EH (cell line): ENCODE results near the gene ARMH2.
A peak's percentile ranks its signal among the peaks of the same experiment; 100 is the strongest.

ENCODE experiments used
- DNase-seq: peaks from one replicate; pipeline ENCODE4 v3.0.0-alpha.2; 2015; ENCODE audit warnings: low read depth

ARMH2 gene

GRCh38 chr6:24798740-24799540 lies at the start of gene ARMH2:
TSS of gene ARMH2 (minus strand) at chr6:24798917. CDS start at chr6:24798857, 60 bp downstream.
- DNase-seq, result peak; percentile 23

DNA sequence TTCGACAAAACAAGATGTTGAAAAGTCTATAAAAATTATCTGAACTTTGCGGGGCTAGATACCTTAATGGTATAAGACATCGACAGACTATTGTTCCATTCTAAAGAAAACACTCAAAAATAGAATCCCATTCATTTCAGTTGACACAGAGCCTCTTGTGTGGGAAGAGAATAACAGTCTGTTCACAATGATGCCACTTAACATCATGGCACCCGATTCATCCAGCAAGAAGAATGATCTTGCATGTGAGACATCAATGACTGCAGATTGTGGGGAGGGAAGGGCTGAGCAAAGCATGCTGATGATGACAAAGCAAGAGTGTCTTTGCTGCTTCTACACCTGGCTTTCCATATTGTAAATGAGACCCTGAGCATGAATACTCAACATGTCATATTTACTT lies 49.7 kb upstream of the ARMH2 start:
- DNase-seq, result no peak

DNA sequence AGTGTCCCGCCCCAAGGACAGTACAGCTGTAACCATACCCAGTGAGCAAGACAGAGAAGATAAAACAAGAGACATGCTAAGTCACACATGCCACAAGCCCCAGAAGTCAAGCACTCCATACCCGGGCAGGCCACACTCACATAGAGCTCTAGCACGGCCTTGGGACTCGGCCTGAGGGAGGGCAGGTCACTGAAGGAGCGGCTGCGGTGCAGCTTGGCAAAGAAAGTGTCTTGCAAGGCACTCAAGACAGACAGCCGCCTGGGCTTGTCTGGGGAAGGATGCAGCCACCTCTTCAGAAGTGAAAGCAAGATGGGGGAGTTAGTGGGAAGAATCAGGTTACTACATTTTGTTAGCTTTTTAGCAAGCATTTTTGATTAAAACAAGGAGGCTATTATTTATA lies 48.7 kb upstream of the ARMH2 start:
- no peak for DNase-seq

DNA sequence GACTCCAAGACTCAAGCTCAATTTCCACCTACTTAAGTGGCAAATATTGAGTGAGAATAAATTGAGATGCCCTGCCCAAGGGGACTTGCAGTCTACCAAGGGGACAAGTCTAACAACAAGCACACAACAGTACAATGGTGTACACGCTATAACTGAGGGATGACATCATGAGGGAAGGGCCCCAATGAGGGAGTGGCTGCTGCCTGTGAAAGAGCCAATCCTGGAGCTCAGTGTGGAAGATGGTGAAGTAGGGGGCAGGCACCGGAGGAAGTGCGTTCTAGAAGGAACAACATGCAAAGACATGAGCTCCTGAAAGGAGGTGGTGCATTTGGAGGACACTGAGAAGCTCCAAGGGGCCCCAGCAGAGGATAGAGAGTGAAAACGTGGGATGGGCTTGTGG lies 46.9 kb upstream of the ARMH2 start:
- no peak for DNase-seq

DNA sequence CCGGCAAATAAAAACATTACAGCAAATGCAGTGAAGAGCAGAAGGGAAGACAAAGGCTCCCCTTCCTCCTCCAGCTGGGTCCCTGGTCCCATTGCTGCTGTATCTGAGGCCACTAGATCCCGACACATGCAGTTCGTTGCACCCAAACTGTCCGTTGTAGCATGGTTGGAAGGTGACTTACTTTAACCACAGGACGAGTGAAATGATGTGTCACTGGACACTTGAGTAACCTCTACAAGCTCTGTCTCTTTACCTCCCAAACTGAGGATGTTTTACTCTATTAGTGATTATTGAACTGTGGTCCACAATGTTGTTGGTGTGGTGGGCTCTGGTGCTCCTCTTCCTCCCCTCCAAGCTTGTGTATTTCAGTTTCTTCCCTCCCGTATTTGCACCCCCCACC lies 46.2 kb upstream of the ARMH2 start:
- no peak for DNase-seq

DNA sequence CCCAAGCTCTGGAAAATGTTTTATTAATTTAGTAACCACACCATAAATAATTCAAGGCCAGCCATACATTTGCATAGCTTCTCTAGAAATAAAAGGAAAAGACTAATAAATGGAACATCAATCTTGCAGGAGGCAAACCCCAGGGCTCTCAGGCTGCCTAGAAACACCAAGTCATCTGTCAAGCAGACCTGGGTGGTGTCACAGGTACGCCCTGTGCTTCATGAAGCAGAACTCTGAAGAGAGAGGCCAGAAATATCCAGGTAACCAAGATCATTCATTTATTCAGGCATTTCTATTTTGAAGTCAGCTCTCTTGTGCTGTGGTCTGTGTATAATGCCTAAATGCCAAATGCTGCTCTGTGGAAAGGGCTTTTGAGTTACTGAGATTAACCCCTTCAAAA lies 45.3 kb upstream of the ARMH2 start:
- no peak for DNase-seq

DNA sequence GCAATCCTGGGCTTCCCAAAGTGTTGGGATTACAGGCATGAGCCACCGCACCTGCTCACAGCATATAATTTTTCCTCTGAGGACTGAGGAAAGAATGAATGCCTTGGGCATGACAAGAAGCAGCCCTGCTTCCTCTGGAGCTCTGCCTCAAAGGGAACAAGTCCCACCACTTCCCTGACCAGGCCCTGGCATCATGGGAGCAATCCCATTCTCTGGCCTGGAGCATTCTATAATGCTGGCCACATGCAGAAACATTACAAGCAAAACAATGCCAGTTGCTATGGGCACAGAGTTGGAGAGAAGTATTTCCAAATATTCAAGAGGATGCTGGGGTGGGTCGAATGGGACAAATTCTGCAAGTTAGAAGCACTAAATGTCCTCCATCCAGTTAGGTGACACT lies 41.5 kb upstream of the ARMH2 start:
- no peak for DNase-seq

DNA sequence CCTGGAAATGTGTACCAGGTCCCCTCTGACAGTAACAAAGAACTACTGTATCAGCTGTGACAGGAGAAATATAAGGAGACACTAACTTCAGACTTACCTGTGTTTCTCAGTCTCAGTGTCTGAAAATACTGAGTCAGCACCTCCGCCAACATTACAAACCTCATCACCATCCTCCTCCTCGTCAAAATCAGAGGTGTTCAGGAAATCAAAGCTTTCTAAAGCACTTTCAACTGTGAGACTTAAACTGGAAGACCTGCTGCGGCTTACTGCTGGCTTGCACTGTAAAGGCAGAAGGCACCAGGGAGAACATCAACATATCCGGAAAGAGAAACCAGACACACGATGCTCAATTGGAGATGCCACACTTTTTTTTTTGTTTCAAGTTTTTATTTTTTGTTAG lies 40.3 kb upstream of the ARMH2 start:
- DNase-seq, result no peak

DNA sequence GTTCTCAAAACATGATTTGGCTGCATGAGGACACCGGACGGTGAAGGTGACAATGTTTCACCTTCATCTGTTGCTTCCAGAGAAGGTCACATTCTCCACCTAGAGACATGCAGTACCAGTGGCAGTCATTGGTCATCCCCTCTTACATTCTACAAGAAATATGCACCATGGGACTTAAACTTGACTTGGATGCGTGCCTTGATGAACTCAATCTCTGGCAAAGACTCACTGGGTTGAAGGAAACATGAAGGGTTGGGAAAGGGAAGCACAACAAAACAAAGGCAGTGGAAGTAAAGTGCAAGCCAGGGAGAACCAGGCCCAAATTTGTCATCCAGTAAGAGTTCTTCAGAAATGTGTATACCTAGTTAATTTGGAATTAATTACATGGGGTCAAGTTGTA lies 39.4 kb upstream of the ARMH2 start:
- DNase-seq, result no peak

- no peak for DNase-seq
Observed at GRCh38 chr6:24836109-24836508, 37.4 kb upstream of the ARMH2 start.

- no peak for DNase-seq
Observed at GRCh38 chr6:24833711-24834386, 35.1 kb upstream of the ARMH2 start.

- no peak for DNase-seq
Observed at GRCh38 chr6:24832794-24833193, 34.1 kb upstream of the ARMH2 start.

GRCh38 chr6:24831771-24832716 lies 33.3 kb upstream of the ARMH2 start:
- DNase-seq, result peak; percentile 87

DNA sequence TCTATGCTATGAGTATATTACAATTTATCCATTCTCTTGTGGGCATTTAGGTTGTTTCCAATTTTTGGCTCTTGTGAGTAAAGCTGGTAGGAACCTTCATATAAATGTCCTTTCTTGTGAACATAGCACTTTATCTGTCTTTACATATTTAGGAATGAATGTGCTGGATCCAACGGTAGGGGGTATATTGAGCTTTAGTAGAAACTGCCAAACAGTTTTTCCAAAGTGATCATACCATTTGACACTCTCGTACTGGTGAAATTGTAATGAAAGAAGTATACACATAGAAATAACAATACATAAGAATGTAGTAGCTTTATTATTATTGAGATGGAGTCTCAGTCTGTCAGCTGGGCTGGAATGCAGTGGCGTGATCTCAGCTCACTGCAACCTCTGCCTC lies 30.9 kb upstream of the ARMH2 start:
- no peak for DNase-seq

DNA sequence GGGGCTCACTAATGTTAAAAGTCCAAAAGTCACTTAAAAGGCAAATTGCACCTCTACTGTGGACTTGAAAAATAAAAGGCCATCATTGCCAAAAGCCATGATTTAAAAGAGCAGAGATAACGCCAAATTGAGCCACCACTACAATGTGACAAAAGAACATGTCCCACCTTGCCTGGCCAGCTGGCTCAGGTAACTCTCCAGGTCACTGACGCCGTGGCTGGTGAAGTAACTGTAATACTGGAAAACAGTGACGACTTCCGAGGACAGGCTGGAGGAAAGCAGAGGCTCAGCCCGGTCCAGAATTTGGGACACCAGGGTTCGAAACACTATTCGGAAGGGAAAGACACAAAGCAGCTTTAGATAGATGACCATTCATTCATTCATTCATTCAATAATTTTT lies 29.3 kb upstream of the ARMH2 start:
- DNase-seq, result no peak

DNA sequence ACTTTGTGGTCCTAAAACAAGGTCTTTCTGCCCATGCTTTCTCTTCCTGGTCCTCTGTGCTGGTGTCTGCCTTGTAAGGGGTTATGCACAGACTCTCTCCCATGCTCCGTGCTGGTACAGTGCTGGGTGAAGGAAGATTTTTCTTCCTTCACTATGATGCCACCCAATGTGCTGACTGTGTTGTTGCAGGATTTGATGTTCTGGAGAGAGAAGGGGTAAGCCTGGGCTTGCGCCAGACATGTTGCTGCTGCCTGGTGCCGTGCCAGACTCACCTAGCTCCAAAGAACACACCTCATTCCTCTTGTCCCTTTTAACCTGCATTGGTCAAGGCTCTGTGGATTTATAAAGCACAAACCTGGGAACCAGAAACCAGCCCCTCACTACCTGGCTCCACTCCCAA lies 28.4 kb upstream of the ARMH2 start:
- DNase-seq, result no peak

GRCh38 chr6:24825130-24825630 lies 26.5 kb upstream of the ARMH2 start:
- no peak for DNase-seq

- no peak for DNase-seq
Observed at GRCh38 chr6:24824142-24824938, 25.6 kb upstream of the ARMH2 start.

- no peak for DNase-seq
Observed at GRCh38 chr6:24823185-24823584, 24.5 kb upstream of the ARMH2 start.

DNA sequence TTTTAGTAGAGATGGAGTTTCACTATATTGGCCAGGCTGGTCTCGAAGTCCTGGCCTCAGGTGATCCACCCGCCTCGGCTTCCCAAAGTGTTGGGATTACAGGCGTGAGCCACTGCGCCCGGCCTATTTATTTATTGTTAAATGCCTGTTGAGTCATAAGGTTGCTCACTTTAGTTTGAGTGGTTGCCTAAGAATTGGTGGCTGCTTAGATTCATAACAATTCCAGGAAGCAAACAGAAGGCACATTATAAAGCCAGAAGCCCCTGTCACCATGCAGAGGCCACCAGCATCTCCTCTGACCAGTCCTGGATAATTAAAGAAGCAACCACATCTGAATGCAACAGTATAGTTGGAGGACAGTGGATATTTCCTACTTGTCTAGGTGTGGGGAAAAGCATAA lies 24.0 kb upstream of the ARMH2 start:
- DNase-seq, result peak; percentile 28

DNA sequence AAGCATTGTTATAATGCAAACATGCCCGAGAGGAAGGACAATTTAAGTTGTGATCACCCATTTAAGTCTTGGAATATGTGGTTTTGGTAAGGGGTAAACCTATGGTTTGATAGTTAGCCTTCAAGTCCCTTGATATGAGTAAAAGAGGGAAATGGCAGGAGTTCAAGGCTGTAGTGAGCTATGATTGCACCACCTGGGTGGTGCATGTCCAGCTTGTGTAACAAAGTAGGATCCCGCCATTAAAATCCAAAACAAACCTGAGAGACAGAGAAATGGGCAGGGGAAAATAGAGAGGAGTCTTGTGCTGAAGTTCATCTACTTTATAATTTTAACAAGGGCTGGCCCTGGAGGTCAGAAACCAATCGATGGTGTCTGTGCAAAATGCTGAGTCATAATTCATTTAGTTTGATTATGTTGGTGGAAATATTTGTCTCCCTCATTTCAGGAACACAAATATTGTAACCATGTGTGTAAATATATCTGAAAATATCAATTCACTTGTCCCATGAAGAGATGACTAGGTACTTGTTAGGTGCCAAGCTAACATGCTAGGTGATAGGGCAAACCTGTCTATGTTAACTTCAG lies 23.2 kb upstream of the ARMH2 start:
- no peak for DNase-seq
